A549 (cell line): Measurements from ENCODE around the gene SGTA. TPM values are rescaled to one million over a fixed set of nuclear protein-coding genes. Genes with fewer than 3 reads are reported as not detected.

Experiments
- ATAC-seq, 2 experiments: fragments of 200-7000 bp in 1 of 2; fragments of >200 bp in 1 of 2; cut with Nextera tagmentation in 1 of 2; cut with Tn5 transposase in 1 of 2; 3 replicates each; pipeline versions ENCODE4 v1.8.0 to v1.9.1; 2018 to 2020; ENCODE audit warnings: mild to moderate bottlenecking in 1 of 2, moderate library complexity in 1 of 2
- CTCF ChIA-PET: fragments of 300-600 bp; sonication (Branson Sonifier 250); formaldehyde crosslinking; extraction: SDS; loops from one replicate; lab custom pipeline; 2021; ENCODE audit warnings: antibody characterized with exemption, inconsistent platforms; lab: Yijun Ruan, JAX
- POLR2A ChIA-PET: fragments of 350-600 bp; formaldehyde crosslinking; extraction: SDS; loops from one replicate; lab custom pipeline; 2021; ENCODE audit warnings: antibody characterized with exemption, inconsistent platforms; lab: Yijun Ruan, JAX
- DNase-seq, 2 experiments: peaks; one replicate each; pipeline versions ENCODE4 v3.0.0 to v3.0.0-alpha.2; 2011 to 2016; ENCODE audit warnings: low read depth in 1 of 2, low spot score in 1 of 2
- FAIRE-seq: peaks from 2 replicates; lab custom pipeline; 2011; peaks lifted over from hg19 to GRCh38; lab: Jason Lieb, UNC
- H3K27ac ChIP-seq, 2 experiments: fragments of >200 bp; sonication (Bioruptor Twin); formaldehyde crosslinking; 3 replicates each; pipeline ENCODE4 v1.5.1; 2016 to 2017
- H3K4me1 ChIP-seq: fragments of >200 bp; sonication (Bioruptor Twin); formaldehyde crosslinking; 3 replicates; pipeline ENCODE4 v1.6.1; 2016
- H3K4me2 ChIP-seq: fragments of >200 bp; sonication (Bioruptor Twin); formaldehyde crosslinking; 3 replicates; pipeline ENCODE4 v1.6.1; 2016
- H3K4me3 ChIP-seq: fragments of >200 bp; sonication (Bioruptor Twin); formaldehyde crosslinking; 3 replicates; pipeline ENCODE4 v1.5.1; 2016
- H3K9me3 ChIP-seq: fragments of >200 bp; sonication (Bioruptor Twin); formaldehyde crosslinking; 3 replicates; pipeline ENCODE4 v1.6.1; 2016
- CEBPB ChIP-seq, 2 experiments: fragments of >200 bp in 1 of 2; sonication (Bioruptor Twin) in 1 of 2; formaldehyde crosslinking in 1 of 2; IDR thresholded peaks; 2 replicates each; pipeline ENCODE4 v1.6.1; 2012 to 2016
- CHD2 ChIP-seq: fragments of 150-350 bp; IDR thresholded peaks from 2 replicates; pipeline ENCODE4 v1.6.1; 2014; ENCODE audit warnings: low read length; ENCODE audit not compliant: partially characterized antibody
- CHD4 ChIP-seq: fragments of 200-600 bp; sonication (generic); IDR thresholded peaks from 2 replicates; pipeline ENCODE4 v1.6.1; 2016; ENCODE audit warnings: antibody characterized with exemption, mild to moderate bottlenecking, borderline replicate concordance
- EHF ChIP-seq: fragments of 250-450 bp; sonication (Bioruptor Pico); IDR thresholded peaks from 2 replicates; pipeline ENCODE4 v1.5.0; 2020; ENCODE audit warnings: mild to moderate bottlenecking
- ESRRA ChIP-seq: fragments of 150-350 bp; IDR thresholded peaks from 2 replicates; pipeline ENCODE4 v1.6.1; 2014; ENCODE audit warnings: mild to moderate bottlenecking, low read length, borderline replicate concordance
- FOSL2 ChIP-seq, 2 experiments: fragments of 450-650 bp in 1 of 2; fragments of >200 bp in 1 of 2; sonication (Bioruptor Twin) in 1 of 2; formaldehyde crosslinking; IDR thresholded peaks; 2 replicates each; pipeline versions ENCODE4 v1.5.0 to v1.6.1; 2016 to 2020; ENCODE audit warnings: mild to moderate bottlenecking in 1 of 2, moderate library complexity in 1 of 2
- HDAC2 ChIP-seq: fragments of 200-600 bp; sonication (generic); IDR thresholded peaks from 2 replicates; pipeline ENCODE4 v1.6.1; 2016
- HEYL ChIP-seq: fragments of 250-450 bp; sonication (Bioruptor Pico); IDR thresholded peaks from 2 replicates; pipeline ENCODE4 v1.8.0; 2021; ENCODE audit warnings: mild to moderate bottlenecking, moderate library complexity
- HOXA7 ChIP-seq: fragments of 250-450 bp; sonication (Bioruptor Pico); IDR thresholded peaks from 2 replicates; pipeline ENCODE4 v1.5.0; 2020; ENCODE audit warnings: mild to moderate bottlenecking, moderate library complexity
- HOXB13 ChIP-seq: fragments of 250-450 bp; sonication (Bioruptor Pico); IDR thresholded peaks from 2 replicates; pipeline ENCODE4 v1.5.0; 2020; ENCODE audit warnings: low read depth, mild to moderate bottlenecking, moderate library complexity
- HOXB5 ChIP-seq: fragments of 250-450 bp; sonication (Bioruptor Pico); IDR thresholded peaks from 2 replicates; pipeline ENCODE4 v1.5.0; 2020; ENCODE audit warnings: mild to moderate bottlenecking, moderate library complexity
- KDM1A ChIP-seq: fragments of 200-600 bp; sonication (generic); IDR thresholded peaks from 2 replicates; pipeline ENCODE4 v1.6.1; 2016; ENCODE audit warnings: low read depth, mild to moderate bottlenecking
- MYC ChIP-seq: IDR thresholded peaks from 2 replicates; pipeline ENCODE4 v1.6.1; 2012; ENCODE audit warnings: mild to moderate bottlenecking, inconsistent platforms, low read length, improper control_type of control experiment, borderline replicate concordance
- PHF8 ChIP-seq: fragments of 200-600 bp; sonication (generic); IDR thresholded peaks from 2 replicates; pipeline ENCODE4 v1.6.1; 2016; ENCODE audit warnings: low read depth, mild to moderate bottlenecking, antibody characterized with exemption, moderate library complexity, borderline replicate concordance
- POLR2AphosphoS2 ChIP-seq: conservative IDR thresholded peaks from 2 replicates; pipeline ENCODE4 v1.6.1; 2012; ENCODE audit warnings: low read length, improper control_type of control experiment, inconsistent platforms
- RAD21 ChIP-seq, 2 experiments: fragments of >200 bp in 1 of 2; sonication (Bioruptor Twin) in 1 of 2; formaldehyde crosslinking in 1 of 2; IDR thresholded peaks in 1 of 2; conservative IDR thresholded peaks in 1 of 2; 2 replicates in 1 of 2; 3 replicates in 1 of 2; pipeline ENCODE4 v1.6.1; 2012 to 2018; ENCODE audit warnings: inconsistent platforms in 1 of 2
- RCOR1 ChIP-seq: fragments of 150-350 bp; IDR thresholded peaks from 2 replicates; pipeline ENCODE4 v1.6.1; 2014; ENCODE audit warnings: antibody characterized with exemption, low read length, low read depth
- RFX5 ChIP-seq: fragments of 450-650 bp; IDR thresholded peaks from 2 replicates; pipeline ENCODE4 v1.7.1; 2014; ENCODE audit warnings: antibody characterized with exemption, mild to moderate bottlenecking, moderate library complexity
- ZC3H11A ChIP-seq: fragments of 450-650 bp; IDR thresholded peaks from 2 replicates; pipeline ENCODE4 v1.6.1; 2014; ENCODE audit warnings: antibody characterized with exemption, mild to moderate bottlenecking
- ZFP36 ChIP-seq: fragments of 450-650 bp; IDR thresholded peaks from 2 replicates; pipeline ENCODE4 v1.6.1; 2014; ENCODE audit warnings: borderline replicate concordance; ENCODE audit not compliant: partially characterized antibody
- ZNF302 ChIP-seq: fragments of 250-450 bp; sonication (Bioruptor Pico); IDR thresholded peaks from 2 replicates; pipeline ENCODE4 v1.9.0; 2021; ENCODE audit warnings: inconsistent platforms, mild to moderate bottlenecking, moderate library complexity
- WGBS: methylation state at CpG from one replicate; pipeline ENCODE4 v1.1.6; 2017; ENCODE audit errors: missing lambda C conversion rate; 5-methylcytosine and 5-hydroxymethylcytosine counted together
- polyA plus RNA-seq, 4 experiments: library from polyadenylated mRNA; depleted of rRNA in 3 of 4; stranded (reverse); fragments of >200 nt; fragmentation: RNase III in 1 of 4; extraction: RNeasy Plus Mini Kit Qiagen cat#74134 plus additional on column Dnase treatment in 1 of 4; gene quantifications; 2 replicates in 3 of 4; 3 replicates in 1 of 4; pipeline ENCODE4 v1.2.3, GENCODE V29; 2011 to 2017
- TF ChIP-seq, protein P1 (sequence below): fragments of 250-450 bp; sonication (Bioruptor Pico); IDR thresholded peaks from 2 replicates; pipeline ENCODE4 v1.5.0; 2020; ENCODE audit warnings: low read depth, mild to moderate bottlenecking, moderate library complexity
- TF ChIP-seq, protein P2 (sequence below): fragments of 250-450 bp; sonication (Bioruptor Pico); IDR thresholded peaks from 2 replicates; pipeline ENCODE4 v1.5.0; 2021; ENCODE audit warnings: mild to moderate bottlenecking, moderate library complexity, borderline replicate concordance
- TF ChIP-seq, protein P3 (sequence below): fragments of 200-600 bp; sonication (generic); IDR thresholded peaks from 2 replicates; pipeline ENCODE4 v1.6.1; 2016; ENCODE audit warnings: antibody characterized with exemption, mild to moderate bottlenecking, moderate library complexity

SGTA gene
- polyA plus RNA-seq, 2 of the 4 experiments (the other 2 are of a cell fraction): 39.1 to 48.0 TPM

DNA sequence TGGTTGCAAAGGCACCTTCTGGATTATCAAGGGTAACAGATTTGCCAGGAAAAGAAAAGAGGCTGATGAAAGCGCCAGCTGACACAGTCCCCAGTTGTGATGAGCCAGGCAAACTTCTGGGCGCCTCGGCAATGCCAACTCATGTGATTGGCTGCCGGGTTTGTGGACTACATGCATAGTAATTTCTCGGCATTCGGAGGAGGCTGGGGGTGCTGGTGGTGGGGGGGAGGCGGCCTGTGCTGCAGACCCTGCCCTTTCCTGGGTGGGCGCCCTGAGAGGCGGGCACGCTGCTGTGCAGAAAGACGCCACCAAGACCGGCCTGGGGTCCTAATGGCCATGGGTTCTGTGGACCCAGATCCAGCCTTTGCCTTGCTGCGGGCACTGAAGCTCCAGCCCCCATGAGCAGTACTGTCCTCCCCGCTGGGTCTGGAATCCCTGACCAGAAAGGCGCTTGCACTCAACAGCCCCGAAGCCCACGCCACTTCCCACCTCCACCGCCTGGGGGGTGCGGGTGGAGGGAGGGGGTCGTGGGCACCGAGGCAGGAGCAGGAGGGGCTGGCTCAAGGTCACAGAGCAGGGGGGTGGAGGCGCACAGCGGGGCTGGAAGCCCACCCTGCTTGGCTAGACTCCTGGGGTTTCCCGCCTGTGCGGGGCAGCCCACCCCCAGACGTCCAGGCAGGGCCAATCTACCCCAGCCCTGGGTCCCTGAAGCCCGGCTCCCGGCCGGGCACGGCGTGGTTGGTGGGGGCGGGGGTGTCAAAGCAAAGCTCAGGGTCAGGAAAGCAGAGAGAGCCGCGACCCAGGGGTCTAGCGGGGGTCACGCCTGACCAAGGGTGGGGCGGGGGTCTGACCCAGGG, 62.9 kb downstream of the SGTA start:
- TF ChIP-seq MYC: no peak
- TF ChIP-seq RCOR1: no peak
- TF ChIP-seq HOXB5 (CRISPR knock-in tag): no peak
- TF ChIP-seq POLR2AphosphoS2: no peak
- TF ChIP-seq, protein P1, sequence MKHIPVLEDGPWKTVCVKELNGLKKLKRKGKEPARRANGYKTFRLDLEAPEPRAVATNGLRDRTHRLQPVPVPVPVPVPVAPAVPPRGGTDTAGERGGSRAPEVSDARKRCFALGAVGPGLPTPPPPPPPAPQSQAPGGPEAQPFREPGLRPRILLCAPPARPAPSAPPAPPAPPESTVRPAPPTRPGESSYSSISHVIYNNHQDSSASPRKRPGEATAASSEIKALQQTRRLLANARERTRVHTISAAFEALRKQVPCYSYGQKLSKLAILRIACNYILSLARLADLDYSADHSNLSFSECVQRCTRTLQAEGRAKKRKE: no peak
- no peak for TF ChIP-seq PHF8
- TF ChIP-seq, protein P2, sequence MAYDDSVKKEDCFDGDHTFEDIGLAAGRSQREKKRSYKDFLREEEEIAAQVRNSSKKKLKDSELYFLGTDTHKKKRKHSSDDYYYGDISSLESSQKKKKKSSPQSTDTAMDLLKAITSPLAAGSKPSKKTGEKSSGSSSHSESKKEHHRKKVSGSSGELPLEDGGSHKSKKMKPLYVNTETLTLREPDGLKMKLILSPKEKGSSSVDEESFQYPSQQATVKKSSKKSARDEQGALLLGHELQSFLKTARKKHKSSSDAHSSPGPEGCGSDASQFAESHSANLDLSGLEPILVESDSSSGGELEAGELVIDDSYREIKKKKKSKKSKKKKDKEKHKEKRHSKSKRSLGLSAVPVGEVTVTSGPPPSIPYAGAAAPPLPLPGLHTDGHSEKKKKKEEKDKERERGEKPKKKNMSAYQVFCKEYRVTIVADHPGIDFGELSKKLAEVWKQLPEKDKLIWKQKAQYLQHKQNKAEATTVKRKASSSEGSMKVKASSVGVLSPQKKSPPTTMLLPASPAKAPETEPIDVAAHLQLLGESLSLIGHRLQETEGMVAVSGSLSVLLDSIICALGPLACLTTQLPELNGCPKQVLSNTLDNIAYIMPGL (CRISPR knock-in tag): no peak
- no peak for TF ChIP-seq EHF (CRISPR knock-in tag)
- TF ChIP-seq HOXB13 (CRISPR knock-in tag): no peak
- TF ChIP-seq ZNF302 (CRISPR knock-in tag): no peak
- no peak for TF ChIP-seq HEYL (CRISPR knock-in tag)
- TF ChIP-seq HOXA7 (CRISPR knock-in tag): no peak
- TF ChIP-seq ZFP36: no peak
- no peak for TF ChIP-seq ESRRA
- no peak for TF ChIP-seq CHD2
- no peak for TF ChIP-seq CHD4
- TF ChIP-seq CEBPB (IDR thresholded peaks at IDR 0.05): no peak
- no peak for TF ChIP-seq KDM1A
- TF ChIP-seq RFX5: no peak
- ChIA-PET POLR2A (no interaction called here), CTCF (no interaction called here)
- peaks cover 22% of the 10 kb centered on the region for H3K4me1 ChIP-seq
- FAIRE-seq (no peak), ATAC-seq (peak; percentile 14 to 34; a peak in 3 of 6 replicates), DNase-seq (no peak)
- H3K9me3 ChIP-seq: 0 out of 3 replicates have a peak, but pooled peaks cover 6% of the 10 kb centered on the region
- H3K27ac ChIP-seq: peak overlapping the region in 1 of 2 experiments; percentile 90; a peak in 3 of 6 replicates
- WGBS: 53% methylated on average over 10 of the region's 37 CpGs
- H3K4me3 ChIP-seq: peak overlapping the region; percentile 62
- peak overlapping the region; percentile 90 for H3K4me2 ChIP-seq

DNA sequence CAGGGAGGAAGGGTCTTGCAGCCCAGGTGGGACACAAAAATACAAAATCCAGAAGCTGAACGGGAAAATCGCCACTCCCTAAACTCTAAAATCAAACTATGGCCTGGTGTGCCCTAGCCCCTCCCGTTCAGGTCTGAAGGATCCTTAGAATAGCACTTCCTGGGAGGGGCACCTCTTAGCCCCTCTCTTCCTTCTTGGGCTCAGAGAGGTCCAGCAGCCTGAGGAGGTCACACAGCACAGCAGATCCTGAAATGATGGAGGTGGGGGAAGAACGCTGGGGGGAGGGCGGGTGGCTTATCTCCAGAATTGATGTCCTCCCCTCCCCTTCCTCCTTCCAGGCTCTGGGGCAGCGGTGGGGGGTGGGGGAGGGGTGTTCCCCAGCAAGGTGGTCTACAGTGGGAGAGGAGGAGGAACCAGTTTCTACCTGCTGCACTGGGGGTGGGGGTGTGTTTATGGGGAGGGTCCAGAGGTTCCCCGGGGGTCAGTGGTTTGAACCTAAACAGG, 63.8 kb downstream of the SGTA start:
- POLR2A ChIA-PET: no interaction called here
- TF ChIP-seq, protein P1: no peak
- TF ChIP-seq FOSL2 (IDR thresholded peaks at IDR 0.05) (no peak), FOSL2 (CRISPR knock-in tag; IDR thresholded peaks at IDR 0.05) (no peak), KDM1A (no peak), CHD2 (no peak), RAD21 (conservative IDR thresholded peaks at IDR 0.05 in 1 of 2, IDR thresholded peaks at IDR 0.05 in 1 of 2) (no peak), HDAC2 (no peak), HOXB13 (CRISPR knock-in tag) (no peak), ZC3H11A (no peak)
- TF ChIP-seq, protein P3, sequence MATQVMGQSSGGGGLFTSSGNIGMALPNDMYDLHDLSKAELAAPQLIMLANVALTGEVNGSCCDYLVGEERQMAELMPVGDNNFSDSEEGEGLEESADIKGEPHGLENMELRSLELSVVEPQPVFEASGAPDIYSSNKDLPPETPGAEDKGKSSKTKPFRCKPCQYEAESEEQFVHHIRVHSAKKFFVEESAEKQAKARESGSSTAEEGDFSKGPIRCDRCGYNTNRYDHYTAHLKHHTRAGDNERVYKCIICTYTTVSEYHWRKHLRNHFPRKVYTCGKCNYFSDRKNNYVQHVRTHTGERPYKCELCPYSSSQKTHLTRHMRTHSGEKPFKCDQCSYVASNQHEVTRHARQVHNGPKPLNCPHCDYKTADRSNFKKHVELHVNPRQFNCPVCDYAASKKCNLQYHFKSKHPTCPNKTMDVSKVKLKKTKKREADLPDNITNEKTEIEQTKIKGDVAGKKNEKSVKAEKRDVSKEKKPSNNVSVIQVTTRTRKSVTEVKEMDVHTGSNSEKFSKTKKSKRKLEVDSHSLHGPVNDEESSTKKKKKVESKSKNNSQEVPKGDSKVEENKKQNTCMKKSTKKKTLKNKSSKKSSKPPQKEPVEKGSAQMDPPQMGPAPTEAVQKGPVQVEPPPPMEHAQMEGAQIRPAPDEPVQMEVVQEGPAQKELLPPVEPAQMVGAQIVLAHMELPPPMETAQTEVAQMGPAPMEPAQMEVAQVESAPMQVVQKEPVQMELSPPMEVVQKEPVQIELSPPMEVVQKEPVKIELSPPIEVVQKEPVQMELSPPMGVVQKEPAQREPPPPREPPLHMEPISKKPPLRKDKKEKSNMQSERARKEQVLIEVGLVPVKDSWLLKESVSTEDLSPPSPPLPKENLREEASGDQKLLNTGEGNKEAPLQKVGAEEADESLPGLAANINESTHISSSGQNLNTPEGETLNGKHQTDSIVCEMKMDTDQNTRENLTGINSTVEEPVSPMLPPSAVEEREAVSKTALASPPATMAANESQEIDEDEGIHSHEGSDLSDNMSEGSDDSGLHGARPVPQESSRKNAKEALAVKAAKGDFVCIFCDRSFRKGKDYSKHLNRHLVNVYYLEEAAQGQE: no peak
- ATAC-seq (no peak), FAIRE-seq (no peak), DNase-seq (no peak)
- H3K4me2 ChIP-seq: no peak overlapping the region
- H3K9me3 ChIP-seq: 0 out of 3 replicates have a peak, but pooled peaks cover 6% of the 10 kb centered on the region
- H3K4me3 ChIP-seq: no peak overlapping the region
- H3K4me1 ChIP-seq: peaks cover 22% of the 10 kb centered on the region
- 73% methylated on average over 4 of the region's 7 CpGs for WGBS
- CTCF ChIA-PET: no interaction called here
- no peak overlapping the region for H3K27ac ChIP-seq
